K562 (cell line): Measurements from ENCODE around the gene CDKN1B. TPM values are rescaled to one million over a fixed set of nuclear protein-coding genes. Genes with fewer than 3 reads are reported as not detected.
A peak's percentile ranks its signal among the peaks of the same experiment; 100 is the strongest.

ENCODE experiments used
- ATAC-seq: fragments of 200-7000 bp; cut with Tn5 transposase; 3 replicates; pipeline ENCODE4 v1.9.1; 2020; ENCODE audit warnings: moderate library complexity
- BruUV-seq: library from RNA; stranded (reverse); fragments of 400-500 nt; replicated peaks from 2 replicates; lab custom pipeline; 2021; lab: Mats Ljungman, UMichigan
- CTCF ChIA-PET: fragments of 300-600 bp; formaldehyde crosslinking; extraction: SDS; loops from one replicate; lab custom pipeline; 2021; ENCODE audit warnings: low intra/inter-chr PET ratio; lab: Yijun Ruan, JAX
- POLR2A ChIA-PET: fragments of 300-600, 350-650 bp; sonication (Branson Sonifier 250); formaldehyde crosslinking; extraction: SDS; loops from one replicate; lab custom pipeline; 2021; ENCODE audit warnings: antibody characterized with exemption, inconsistent platforms; lab: Yijun Ruan, JAX
- DNase-seq, 4 experiments: peaks; one replicate each; pipeline versions ENCODE4 v3.0.0 to v3.0.0-alpha.2; 2011 to 2018; ENCODE audit warnings: low spot score in 3 of 4, mixed read lengths in 3 of 4; ENCODE audit errors: extremely low read depth in 1 of 4
- FAIRE-seq: peaks from 2 replicates; lab custom pipeline; 2011; peaks lifted over from hg19 to GRCh38; lab: Jason Lieb, UNC
- H2AFZ ChIP-seq: 2 replicates; pipeline ENCODE4 v1.6.0; 2011; ENCODE audit warnings: low read depth, low read length, control low read depth, inconsistent platforms
- H3K27ac ChIP-seq: fragments of 200-600 bp; 3 replicates; pipeline ENCODE4 v1.8.0; 2011; ENCODE audit warnings: low read depth, mild to moderate bottlenecking, control low read depth, inconsistent platforms, low read length, moderate library complexity, mixed read lengths; ENCODE audit errors: extremely low read depth
- H3K27me3 ChIP-seq, 2 experiments: fragments of 300-600 bp in 1 of 2; 2 replicates in 1 of 2; 3 replicates in 1 of 2; pipeline versions ENCODE4 v1.6.0 to v1.8.0; 2011; ENCODE audit warnings: inconsistent platforms in 2 of 2, low read length in 2 of 2, mild to moderate bottlenecking in 1 of 2, mixed read lengths in 1 of 2, moderate library complexity in 1 of 2; ENCODE audit not compliant: control insufficient read depth in 2 of 2, insufficient read depth in 2 of 2
- H3K36me3 ChIP-seq: fragments of 300-600 bp; 3 replicates; pipeline ENCODE4 v1.8.0; 2011; ENCODE audit warnings: mild to moderate bottlenecking, low read length, inconsistent platforms; ENCODE audit not compliant: control insufficient read depth, insufficient read depth
- H3K4me1 ChIP-seq, 2 experiments: fragments of 200-600 bp in 1 of 2; replicated peaks in 1 of 2; 2 replicates in 1 of 2; 3 replicates in 1 of 2; pipeline versions ENCODE4 v1.5.1 to v1.8.0; 2011; ENCODE audit warnings: inconsistent platforms in 2 of 2, low read length in 2 of 2, mild to moderate bottlenecking in 1 of 2, mixed read lengths in 1 of 2, moderate library complexity in 1 of 2; ENCODE audit not compliant: control insufficient read depth in 2 of 2, insufficient read depth in 2 of 2
- H3K4me2 ChIP-seq: 2 replicates; pipeline ENCODE4 v1.6.1; 2011; ENCODE audit warnings: low read length, control low read depth, inconsistent platforms, mixed read lengths; ENCODE audit not compliant: insufficient read depth
- H3K4me3 ChIP-seq: fragments of 200-600 bp; sonication (generic), shearing (Covaris generic); 2 replicates; pipeline ENCODE4 v1.5.1; 2016; ENCODE audit warnings: control low read depth, inconsistent platforms
- H3K79me2 ChIP-seq: fragments of 200-600 bp; 3 replicates; pipeline ENCODE4 v1.8.0; 2011; ENCODE audit warnings: low read length, inconsistent platforms; ENCODE audit not compliant: control insufficient read depth, insufficient read depth
- H3K9ac ChIP-seq, 2 experiments: 2 replicates each; pipeline versions ENCODE4 v1.6.0 to v1.6.1; 2011; ENCODE audit warnings: low read depth in 2 of 2, low read length in 2 of 2, control low read depth in 1 of 2, inconsistent platforms in 1 of 2, mild to moderate bottlenecking in 1 of 2, mixed read lengths in 1 of 2; ENCODE audit not compliant: insufficient read depth in 1 of 2
- H3K9me1 ChIP-seq: one replicate; pipeline ENCODE4 v1.6.0; 2011; ENCODE audit warnings: inconsistent platforms, mild to moderate bottlenecking, low read length, moderate library complexity; ENCODE audit not compliant: control insufficient read depth, insufficient read depth
- H3K9me3 ChIP-seq: replicated peaks from 2 replicates; pipeline ENCODE4 v1.5.1; 2011; ENCODE audit warnings: low read depth, low read length, inconsistent platforms; ENCODE audit not compliant: control insufficient read depth, insufficient read depth
- H4K20me1 ChIP-seq: replicated peaks from 2 replicates; pipeline ENCODE4 v1.6.1; 2011; ENCODE audit warnings: low read length, inconsistent platforms, mixed read lengths; ENCODE audit not compliant: control insufficient read depth, insufficient read depth
- ETV5 ChIP-seq: sonication (generic); formaldehyde crosslinking; IDR thresholded peaks from 2 replicates; pipeline ENCODE4 v1.4.0; 2020; ENCODE audit warnings: low read depth, mild to moderate bottlenecking, missing genetic modification reagents
- FOSL1 ChIP-seq: fragments of 200-800 bp; sonication (Bioruptor generic); conservative IDR thresholded peaks from 2 replicates; pipeline ENCODE4 v1.6.1; 2016; ENCODE audit warnings: missing genetic modification characterization, missing compliant biosample characterization
- WGBS: fragments of 100-300 bp; shearing (Covaris generic); methylation state at CpG from one replicate; pipeline ENCODE4 v1.1.6; 2016; ENCODE audit warnings: low coverage, mixed read lengths; ENCODE audit not compliant: insufficient coverage; ENCODE audit errors: missing lambda C conversion rate; 5-methylcytosine and 5-hydroxymethylcytosine counted together
- in situ Hi-C: fragments of 300-500 bp; cut with MboI; formaldehyde crosslinking; loops from 4 replicates; pipeline ENCODE4 v1.15.0; 2018; ENCODE audit warnings: inconsistent platforms, mixed read lengths
- intact Hi-C: fragments of 100-400 bp; cut with micrococcal nuclease; formaldehyde crosslinking; loops from 2 replicates; pipeline ENCODE4 v1.14.2; 2022
- polyA plus RNA-seq, 8 experiments: library from polyadenylated mRNA; depleted of rRNA in 4 of 8; stranded (reverse) in 5 of 8; unstranded in 3 of 8; fragments of >200 nt; fragmentation: Nextera tagmentation in 2 of 8; fragmentation: Illumina TruSeq in 1 of 8; extraction: Ambion mirVana in 2 of 8; extraction: Trizol in 1 of 8; gene quantifications; 2 replicates each; pipeline versions ENCODE4 v1.2.1 to v1.2.3, GENCODE V29; 2011 to 2014; ENCODE audit warnings: inconsistent platforms in 1 of 8, missing spikeins in 1 of 8
- total RNA-seq, 7 experiments: library from RNA; depleted of rRNA in 6 of 7; stranded (reverse); fragments of >200 nt in 6 of 7; fragmentation: Illumina TruSeq in 2 of 7; extraction: Trizol in 2 of 7; gene quantifications; 2 replicates each; pipeline versions ENCODE4 v1.2.1 to v1.2.3, GENCODE V29; 2011 to 2021; ENCODE audit warnings: low replicate concordance in 1 of 7
- TF ChIP-seq, protein P1 (sequence below), 2 experiments: fragments of 450-650 bp in 1 of 2; sonication (generic) in 1 of 2; formaldehyde crosslinking in 1 of 2; IDR thresholded peaks in 1 of 2; conservative IDR thresholded peaks in 1 of 2; 2 replicates each; pipeline versions ENCODE4 v1.6.1 to v1.8.1; 2016 to 2023; ENCODE audit warnings: mild to moderate bottlenecking in 2 of 2, moderate library complexity in 2 of 2, inconsistent platforms in 1 of 2, missing genetic modification reagents in 1 of 2

The CDKN1B gene
- total and polyA plus RNA-seq, 9 of the 15 experiments (the other 6 are each of a cell fraction or from before 2014, with no cell fraction given), result 2.6 to 35.2 (median 15.5) TPM

DNA sequence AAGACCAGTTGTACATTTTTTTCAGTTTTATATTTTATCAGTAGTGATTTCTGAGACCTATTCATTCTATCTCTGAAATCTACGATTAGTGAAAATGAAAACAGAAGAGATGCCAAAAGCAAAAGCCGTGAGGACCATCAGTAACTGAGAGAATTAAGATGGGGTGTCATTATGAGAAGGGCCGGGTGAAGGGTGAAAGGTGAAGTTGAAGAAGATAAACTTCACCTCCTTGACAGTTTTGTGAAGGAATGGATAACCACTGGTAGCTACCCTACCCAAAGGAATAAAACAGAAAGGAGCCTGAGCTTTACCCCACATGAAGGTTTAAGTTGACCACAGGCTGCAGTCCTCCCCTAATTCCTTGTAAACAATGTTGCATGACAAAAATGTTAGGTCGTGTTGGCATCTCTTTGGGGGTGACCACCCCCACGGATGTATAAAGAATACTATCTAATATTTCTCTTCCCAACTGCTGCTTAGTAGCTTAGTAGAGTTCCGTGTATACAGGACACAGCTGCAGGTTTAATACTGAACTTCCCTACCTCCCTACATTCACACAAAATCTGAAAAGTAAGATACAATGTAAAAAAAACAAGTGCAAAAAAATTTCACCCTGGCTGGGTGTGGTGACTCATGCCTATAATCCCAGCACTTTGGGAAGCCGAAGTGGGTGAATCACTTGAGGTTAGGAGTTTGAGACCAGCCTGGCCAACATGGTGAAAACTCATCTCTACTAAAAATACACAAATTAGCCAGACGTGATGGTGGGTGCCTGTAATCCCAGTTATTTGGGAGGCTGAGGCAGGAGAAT lies 45.1 kb upstream of the CDKN1B start:
- Histone ChIP-seq H3K4me1 (peaks cover 0 to 7% of the 10 kb centered on the region in 2 experiments; a peak in 3 of 5 replicates), H3K4me2 (no peak overlapping the region), H3K36me3 (no peaks in the 10 kb centered on the region), H4K20me1 (no peaks in the 10 kb centered on the region), H3K9me1 (no peaks in the 10 kb centered on the region), H2AFZ (no peak overlapping the region), H3K9me3 (no peaks in the 10 kb centered on the region), H3K79me2 (no peaks in the 10 kb centered on the region), H3K27me3 (no peaks in the 10 kb centered on the region), H3K9ac (no peak overlapping the region), H3K4me3 (no peak overlapping the region), H3K27ac (no peak overlapping the region)
- intact Hi-C loops, result no loop called here
- ATAC-seq (no peak), FAIRE-seq (no peak), DNase-seq (no peak)
- ChIA-PET CTCF (no interaction called here), POLR2A (no interaction called here)
- BruUV-seq, result no TSS peak
- in situ Hi-C loops, result no loop called here
- WGBS, result 10% methylated on average over 7 of the region's 8 CpGs
- TF ChIP-seq, protein P1, sequence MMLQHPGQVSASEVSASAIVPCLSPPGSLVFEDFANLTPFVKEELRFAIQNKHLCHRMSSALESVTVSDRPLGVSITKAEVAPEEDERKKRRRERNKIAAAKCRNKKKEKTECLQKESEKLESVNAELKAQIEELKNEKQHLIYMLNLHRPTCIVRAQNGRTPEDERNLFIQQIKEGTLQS (IDR thresholded peaks at IDR 0.05), result peak; percentile 59
- TF ChIP-seq, protein P1 (CRISPR knock-in tag; conservative IDR thresholded peaks at IDR 0.05), result no peak
- peak; percentile 71 for TF ChIP-seq FOSL1
- TF ChIP-seq ETV5 (CRISPR knock-in tag), result no peak
